ENCODE data around the gene RAB11FIP4. TPM values are rescaled to one million over a fixed set of nuclear protein-coding genes. Genes with fewer than 3 reads are reported as not detected.

The RAB11FIP4 gene
- total and polyA plus RNA-seq, 7 experiments from 2014 or later, result 16.1 to 82.4 (median 55.1) TPM

GRCh38 chr17:31497431-31497830 lies 106.0 kb downstream of the RAB11FIP4 start:
- Mint-ChIP-seq H3K27me3 (no peaks in the 10 kb centered on the region), H3K36me3 (peaks cover 0 to 4% (median 0%) of the 10 kb centered on the region in 5 donors), H3K9me3 (no peaks in the 10 kb centered on the region), H3K4me1 (peaks cover 56 to 83% (median 77%) of the 10 kb centered on the region in 7 donors), H3K27ac (peak overlapping the region in 8 of 9 donors; percentile 52 to 98 (median 88)), H3K4me3 (peak overlapping the region in 7 of 10 donors; percentile 9 to 69 (median 33))
- ATAC-seq, result no peak
- no peak overlapping the region for H3K27ac ChIP-seq (ENCODE audit: low read depth, low read length)
- H3K4me3 ChIP-seq (ENCODE audit: low read length), result no peak overlapping the region
- H3K27me3 ChIP-seq (ENCODE audit: control insufficient read depth in 2 of 2, insufficient read depth in 2 of 2, low read length in 2 of 2), result no peaks in the 10 kb centered on the region
- H3K36me3 ChIP-seq (ENCODE audit: control insufficient read depth in 2 of 3, insufficient read depth in 3 of 3, low read length in 3 of 3), result no peaks in the 10 kb centered on the region
- peaks cover 45 to 55% of the 10 kb centered on the region in 2 donors for H3K4me1 ChIP-seq (ENCODE audit: control insufficient read depth in 2 of 2, insufficient read depth in 2 of 2, low read length in 2 of 2)
- H3K9me3 ChIP-seq (ENCODE audit: control insufficient read depth in 2 of 3, low read length in 3 of 3), result no peaks in the 10 kb centered on the region
- DNase-seq, result no peak
- intact Hi-C loops (cut with micrococcal nuclease), result loop anchor here in 1 of 2 donors (1.0 kb wide), 1 partner anchor 9 kb away; no protein-coding TSS in a partner anchor
- POLR2A ChIA-PET, result interaction anchor here (3.2 kb wide), 1 partner anchor 12 kb away, joined by 20 read pairs; no protein-coding TSS in a partner anchor
- CTCF ChIA-PET, result interaction anchor here (0.6 kb wide), 1 partner anchor 187 kb away, joined by 4 read pairs; no protein-coding TSS in a partner anchor

GRCh38 chr17:31497994-31498826 lies 106.7 kb downstream of the RAB11FIP4 start:
- H3K4me3 ChIP-seq (ENCODE audit: low read length), result no peak overlapping the region
- intact Hi-C loops (cut with micrococcal nuclease), result loop anchor here in 1 of 2 donors (1.0 kb wide), 1 partner anchor 10 kb away; no protein-coding TSS in a partner anchor
- H3K4me1 Mint-ChIP-seq, result peaks cover 50 to 77% (median 72%) of the 10 kb centered on the region in 7 donors
- CTCF ChIA-PET, result interaction anchor here (0.6 to 2.8 kb wide), 4 partner anchors 10 to 187 kb away, joined by 3 to 11 read pairs (median 4); no protein-coding TSS in a partner anchor
- H3K9me3 Mint-ChIP-seq, result no peaks in the 10 kb centered on the region
- H3K36me3 Mint-ChIP-seq, result peaks cover 0 to 4% (median 0%) of the 10 kb centered on the region in 5 donors
- H3K4me1 ChIP-seq (ENCODE audit: control insufficient read depth in 2 of 2, insufficient read depth in 2 of 2, low read length in 2 of 2), result peaks cover 38 to 47% of the 10 kb centered on the region in 2 donors
- H3K27me3 Mint-ChIP-seq, result no peaks in the 10 kb centered on the region
- H3K27ac Mint-ChIP-seq, result peak overlapping the region in 6 of 9 donors; percentile 10 to 98 (median 86)
- H3K9me3 ChIP-seq (ENCODE audit: control insufficient read depth in 2 of 3, low read length in 3 of 3), result no peaks in the 10 kb centered on the region
- no peaks in the 10 kb centered on the region for H3K36me3 ChIP-seq (ENCODE audit: control insufficient read depth in 2 of 3, insufficient read depth in 3 of 3, low read length in 3 of 3)
- H3K4me3 Mint-ChIP-seq, result peak overlapping the region in 2 of 10 donors; percentile 11 to 69
- DNase-seq, result no peak
- no peaks in the 10 kb centered on the region for H3K27me3 ChIP-seq (ENCODE audit: control insufficient read depth in 2 of 2, insufficient read depth in 2 of 2, low read length in 2 of 2)
- no peak overlapping the region for H3K27ac ChIP-seq (ENCODE audit: low read depth, low read length)
- POLR2A ChIA-PET, result interaction anchor here (3.2 to 5.1 kb wide), 2 partner anchors 10 to 11 kb away, joined by 20 to 31 read pairs; no protein-coding TSS in a partner anchor
- ATAC-seq, result no peak

GRCh38 chr17:31499771-31500554 lies 108.5 kb downstream of the RAB11FIP4 start:
- Mint-ChIP-seq H3K4me3 (peak overlapping the region in 5 of 10 donors; percentile 5 to 23 (median 14)), H3K4me1 (peaks cover 38 to 74% (median 68%) of the 10 kb centered on the region in 7 donors), H3K27ac (peak overlapping the region in 5 of 9 donors; percentile 20 to 97 (median 32)), H3K36me3 (peaks cover 0 to 4% (median 0%) of the 10 kb centered on the region in 5 donors), H3K27me3 (no peaks in the 10 kb centered on the region), H3K9me3 (peaks cover 0 to under 1% (median 0%) of the 10 kb centered on the region in 11 donors)
- Histone ChIP-seq H3K27ac (ENCODE audit: low read depth, low read length) (no peak overlapping the region), H3K36me3 (ENCODE audit: control insufficient read depth in 2 of 3, insufficient read depth in 3 of 3, low read length in 3 of 3) (no peaks in the 10 kb centered on the region), H3K4me3 (ENCODE audit: low read length) (no peak overlapping the region), H3K4me1 (ENCODE audit: control insufficient read depth in 2 of 2, insufficient read depth in 2 of 2, low read length in 2 of 2) (peaks cover 23 to 31% of the 10 kb centered on the region in 2 donors), H3K9me3 (ENCODE audit: control insufficient read depth in 2 of 3, low read length in 3 of 3) (no peaks in the 10 kb centered on the region), H3K27me3 (ENCODE audit: control insufficient read depth in 2 of 2, insufficient read depth in 2 of 2, low read length in 2 of 2) (no peaks in the 10 kb centered on the region)
- DNase-seq (peak in 1 of 9 donors; percentile 51), ATAC-seq (no peak)
- CTCF ChIA-PET, result interaction anchor here (0.7 to 2.8 kb wide), 3 partner anchors 9 to 963 kb away, joined by 3 to 11 read pairs (median 4); no protein-coding TSS in a partner anchor
- intact Hi-C loops (cut with micrococcal nuclease), result no loop called here
- POLR2A ChIA-PET, result interaction anchor here (3.2 to 5.1 kb wide), 2 partner anchors 10 to 12 kb away, joined by 20 to 31 read pairs; no protein-coding TSS in a partner anchor

GRCh38 chr17:31506517-31506916 lies 115.0 kb downstream of the RAB11FIP4 start:
- H3K4me1 ChIP-seq (ENCODE audit: control insufficient read depth in 2 of 2, insufficient read depth in 2 of 2, low read length in 2 of 2), result peaks cover 37 to 43% of the 10 kb centered on the region in 2 donors
- peak overlapping the region in 1 of 10 donors; percentile 19 for H3K4me3 Mint-ChIP-seq

GRCh38 chr17:31508288-31509094 lies 117.0 kb downstream of the RAB11FIP4 start:
- Histone ChIP-seq H3K27ac (ENCODE audit: low read depth, low read length) (peak overlapping the region; percentile 86), H3K9me3 (ENCODE audit: control insufficient read depth in 2 of 3, low read length in 3 of 3) (no peaks in the 10 kb centered on the region), H3K36me3 (ENCODE audit: control insufficient read depth in 2 of 3, insufficient read depth in 3 of 3, low read length in 3 of 3) (no peaks in the 10 kb centered on the region), H3K27me3 (ENCODE audit: control insufficient read depth in 2 of 2, insufficient read depth in 2 of 2, low read length in 2 of 2) (no peaks in the 10 kb centered on the region), H3K4me1 (ENCODE audit: control insufficient read depth in 2 of 2, insufficient read depth in 2 of 2, low read length in 2 of 2) (peaks cover 53 to 55% of the 10 kb centered on the region in 2 donors), H3K4me3 (ENCODE audit: low read length) (peak overlapping the region; percentile 62)
- peak in 8 of 9 donors; percentile 66 to 90 (median 85) for DNase-seq
- peak; percentile 95 for ATAC-seq
- intact Hi-C loops (cut with micrococcal nuclease), result loop anchor here (1.0 to 5.0 kb wide), 10 partner anchors 14 to 844 kb away; partner anchors contain the start of genes EVI2A (in 1 of the 2), UTP6 (in 1 of the 2) and ZNF207 (in 1 of the 2)
- ChIA-PET CTCF (interaction anchor here (0.8 to 4.3 kb wide), 10 partner anchors 9 to 119 kb away, joined by 3 to 32 read pairs (median 4); no protein-coding TSS in a partner anchor), POLR2A (interaction anchor here (0.7 to 6.7 kb wide), 10 partner anchors 9 to 197 kb away, joined by 3 to 176 read pairs (median 4); partner anchors contain the start of gene EVI2B)
- Mint-ChIP-seq H3K27ac (peak overlapping the region; percentile 94 to 100 (median 97)), H3K4me3 (peak overlapping the region; percentile 79 to 95 (median 90)), H3K4me1 (peaks cover 50 to 80% (median 69%) of the 10 kb centered on the region in 7 donors), H3K27me3 (no peaks in the 10 kb centered on the region), H3K9me3 (peaks cover 0 to 3% (median 0%) of the 10 kb centered on the region in 11 donors), H3K36me3 (peaks cover 0 to 8% (median 0%) of the 10 kb centered on the region in 5 donors)

More at GRCh38 chr17:31506517-31506916, 115.0 kb downstream of the RAB11FIP4 start:
- H3K4me1 Mint-ChIP-seq, result peaks cover 49 to 75% (median 67%) of the 10 kb centered on the region in 7 donors
- POLR2A ChIA-PET, result interaction anchor here (0.9 to 1.6 kb wide), 4 partner anchors 13 to 196 kb away, joined by 3 to 18 read pairs (median 6); no protein-coding TSS in a partner anchor
- Histone ChIP-seq H3K36me3 (ENCODE audit: control insufficient read depth in 2 of 3, insufficient read depth in 3 of 3, low read length in 3 of 3) (no peaks in the 10 kb centered on the region), H3K27ac (ENCODE audit: low read depth, low read length) (no peak overlapping the region), H3K4me3 (ENCODE audit: low read length) (no peak overlapping the region), H3K9me3 (ENCODE audit: control insufficient read depth in 2 of 3, low read length in 3 of 3) (no peaks in the 10 kb centered on the region), H3K27me3 (ENCODE audit: control insufficient read depth in 2 of 2, insufficient read depth in 2 of 2, low read length in 2 of 2) (no peaks in the 10 kb centered on the region)
- DNase-seq (no peak), ATAC-seq (no peak)
- intact Hi-C loops (cut with micrococcal nuclease), result loop anchor here (5.0 kb wide), 3 partner anchors 119 to 846 kb away; partner anchors contain the start of gene ZNF207 (in 1 of the 2)
- no peaks in the 10 kb centered on the region for H3K27me3 Mint-ChIP-seq
- peaks cover 0 to 8% (median 0%) of the 10 kb centered on the region in 5 donors for H3K36me3 Mint-ChIP-seq
- peaks cover 0 to 3% (median 0%) of the 10 kb centered on the region in 11 donors for H3K9me3 Mint-ChIP-seq
- CTCF ChIA-PET, result interaction anchor here (0.6 to 1.6 kb wide), 4 partner anchors 10 to 118 kb away, joined by 3 to 7 read pairs (median 4); no protein-coding TSS in a partner anchor
- peak overlapping the region; percentile 2 to 96 (median 64) for H3K27ac Mint-ChIP-seq
